GM15510 (cell line): ENCODE data around the gene EHMT2.

Source experiments
- POLR2A ChIP-seq: IDR thresholded peaks from 3 replicates; pipeline ENCODE4 v1.6.1; 2011; ENCODE audit warnings: borderline replicate concordance; ENCODE audit not compliant: insufficient read length; ENCODE audit errors: extremely low read depth

EHMT2 gene

GRCh38 chr6:31865205-31866118, 32.0 kb downstream of the EHMT2 start:
- no peak for TF ChIP-seq POLR2A

GRCh38 chr6:31864818-31865204, 32.7 kb downstream of the EHMT2 start:
- no peak for TF ChIP-seq POLR2A

GRCh38 chr6:31862344-31863235, 34.9 kb downstream of the EHMT2 start, which contains the start of gene NEU1:
Gene NEU1, minus strand, starts transcription at chr6:31862821. Its CDS starts 45 bp downstream, at chr6:31862776.
- TF ChIP-seq POLR2A = peak; percentile 99

GRCh38 chr6:31861919-31862343, 35.6 kb downstream of the EHMT2 start:
- no peak for TF ChIP-seq POLR2A

- no peak for TF ChIP-seq POLR2A
Observed at GRCh38 chr6:31861150-31861549, 36.3 kb downstream of the EHMT2 start.

- TF ChIP-seq POLR2A = no peak
Observed at GRCh38 chr6:31860349-31860748, 37.1 kb downstream of the EHMT2 start.

- no peak for TF ChIP-seq POLR2A
Observed at GRCh38 chr6:31859923-31860322, 37.6 kb downstream of the EHMT2 start.

- TF ChIP-seq POLR2A = no peak
Observed at GRCh38 chr6:31858707-31859106, 38.8 kb downstream of the EHMT2 start.

- TF ChIP-seq POLR2A = no peak
Observed at GRCh38 chr6:31851485-31851832, 46.0 kb downstream of the EHMT2 start.

GRCh38 chr6:31850765-31851484, 46.6 kb downstream of the EHMT2 start:
- TF ChIP-seq POLR2A = no peak

GRCh38 chr6:31847276-31847978, 50.1 kb downstream of the EHMT2 start:
- no peak for TF ChIP-seq POLR2A

- TF ChIP-seq POLR2A = no peak
Observed at GRCh38 chr6:31844507-31844906, 53.0 kb downstream of the EHMT2 start.

- TF ChIP-seq POLR2A = no peak
Observed at GRCh38 chr6:31842053-31842452, 55.4 kb downstream of the EHMT2 start.

GRCh38 chr6:31838968-31839367, 58.5 kb downstream of the EHMT2 start:
- TF ChIP-seq POLR2A = no peak
